ENCODE data around the gene ENOX1.

GRCh38 chr13:43567608-43568007 lies 219.2 kb downstream of the ENOX1 start:
- TF ChIP-seq, protein P1, sequence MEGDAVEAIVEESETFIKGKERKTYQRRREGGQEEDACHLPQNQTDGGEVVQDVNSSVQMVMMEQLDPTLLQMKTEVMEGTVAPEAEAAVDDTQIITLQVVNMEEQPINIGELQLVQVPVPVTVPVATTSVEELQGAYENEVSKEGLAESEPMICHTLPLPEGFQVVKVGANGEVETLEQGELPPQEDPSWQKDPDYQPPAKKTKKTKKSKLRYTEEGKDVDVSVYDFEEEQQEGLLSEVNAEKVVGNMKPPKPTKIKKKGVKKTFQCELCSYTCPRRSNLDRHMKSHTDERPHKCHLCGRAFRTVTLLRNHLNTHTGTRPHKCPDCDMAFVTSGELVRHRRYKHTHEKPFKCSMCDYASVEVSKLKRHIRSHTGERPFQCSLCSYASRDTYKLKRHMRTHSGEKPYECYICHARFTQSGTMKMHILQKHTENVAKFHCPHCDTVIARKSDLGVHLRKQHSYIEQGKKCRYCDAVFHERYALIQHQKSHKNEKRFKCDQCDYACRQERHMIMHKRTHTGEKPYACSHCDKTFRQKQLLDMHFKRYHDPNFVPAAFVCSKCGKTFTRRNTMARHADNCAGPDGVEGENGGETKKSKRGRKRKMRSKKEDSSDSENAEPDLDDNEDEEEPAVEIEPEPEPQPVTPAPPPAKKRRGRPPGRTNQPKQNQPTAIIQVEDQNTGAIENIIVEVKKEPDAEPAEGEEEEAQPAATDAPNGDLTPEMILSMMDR (IDR thresholded peaks at IDR 0.05): no peak
- no peak for TF ChIP-seq POLR2A (IDR thresholded peaks at IDR 0.05)
